Epithelial cell of esophagus (primary cell): Measurements from ENCODE around the gene SNX20.

Source experiments
- DNase-seq: peaks from one replicate; pipeline ENCODE4 v3.0.0; 2010; ENCODE audit warnings: low read depth
- H3K4me3 ChIP-seq: 2 replicates; pipeline ENCODE4 v1.5.1; 2011; ENCODE audit warnings: mild to moderate bottlenecking, low read length, control low read depth
- TF ChIP-seq, protein P1 (sequence below): IDR thresholded peaks from 2 replicates; pipeline ENCODE4 v1.5.1; 2011; ENCODE audit warnings: low read depth, mild to moderate bottlenecking, low read length, control low read depth, inconsistent platforms; ENCODE audit not compliant: insufficient read depth; ENCODE audit errors: missing control alignments

Gene SNX20, protein sequence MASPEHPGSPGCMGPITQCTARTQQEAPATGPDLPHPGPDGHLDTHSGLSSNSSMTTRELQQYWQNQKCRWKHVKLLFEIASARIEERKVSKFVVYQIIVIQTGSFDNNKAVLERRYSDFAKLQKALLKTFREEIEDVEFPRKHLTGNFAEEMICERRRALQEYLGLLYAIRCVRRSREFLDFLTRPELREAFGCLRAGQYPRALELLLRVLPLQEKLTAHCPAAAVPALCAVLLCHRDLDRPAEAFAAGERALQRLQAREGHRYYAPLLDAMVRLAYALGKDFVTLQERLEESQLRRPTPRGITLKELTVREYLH

DNA sequence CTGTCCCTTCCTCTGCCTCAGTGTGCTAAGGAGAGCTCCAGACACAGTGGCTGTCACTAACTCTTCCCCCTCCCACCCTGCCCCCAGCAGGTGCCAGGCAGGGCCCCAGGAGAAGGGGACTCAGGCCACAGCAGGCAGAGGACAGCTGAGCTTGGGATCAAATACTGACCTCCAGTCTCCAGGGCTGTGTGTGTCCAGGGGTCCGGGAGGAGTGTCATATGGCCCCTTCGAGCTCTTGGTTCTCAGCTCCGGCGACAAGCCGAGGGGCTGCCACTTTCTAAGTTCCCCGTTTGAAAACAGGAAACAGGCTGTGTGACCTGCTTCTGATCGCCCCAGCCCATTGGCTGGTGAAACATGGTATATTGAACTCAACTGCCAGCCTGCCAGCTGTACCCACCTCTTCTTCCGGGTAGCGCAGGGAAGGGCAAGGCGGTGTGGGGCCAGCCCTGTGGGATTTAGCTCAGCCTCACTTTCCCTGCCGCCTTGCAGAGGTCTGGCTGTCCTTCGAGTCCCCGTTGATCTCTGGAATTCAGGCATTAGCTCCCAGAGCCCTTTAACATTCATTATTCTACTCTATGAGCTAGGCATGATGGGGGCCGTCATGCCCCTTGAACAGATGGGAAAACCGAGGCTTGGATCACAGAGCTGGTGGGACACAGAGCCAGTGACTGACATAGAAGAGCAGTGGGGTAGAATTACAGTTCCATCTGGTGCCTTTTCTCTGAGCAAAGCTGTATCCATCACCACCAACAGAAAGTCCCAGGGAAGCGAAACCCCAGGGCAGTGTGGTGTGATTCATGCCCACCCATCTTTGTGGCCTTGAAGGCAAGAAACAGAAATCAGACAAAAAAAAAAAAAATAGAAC lies at the start of gene SNX20:
TSS of gene SNX20 (minus strand) at position 292 of the 865 bp plus-strand sequence. CDS start 3,786 bp downstream, outside the sequence.
- DNase-seq: no peak
- no peak within 1 kb of the TSS for H3K4me3 ChIP-seq
- TF ChIP-seq, protein P1, sequence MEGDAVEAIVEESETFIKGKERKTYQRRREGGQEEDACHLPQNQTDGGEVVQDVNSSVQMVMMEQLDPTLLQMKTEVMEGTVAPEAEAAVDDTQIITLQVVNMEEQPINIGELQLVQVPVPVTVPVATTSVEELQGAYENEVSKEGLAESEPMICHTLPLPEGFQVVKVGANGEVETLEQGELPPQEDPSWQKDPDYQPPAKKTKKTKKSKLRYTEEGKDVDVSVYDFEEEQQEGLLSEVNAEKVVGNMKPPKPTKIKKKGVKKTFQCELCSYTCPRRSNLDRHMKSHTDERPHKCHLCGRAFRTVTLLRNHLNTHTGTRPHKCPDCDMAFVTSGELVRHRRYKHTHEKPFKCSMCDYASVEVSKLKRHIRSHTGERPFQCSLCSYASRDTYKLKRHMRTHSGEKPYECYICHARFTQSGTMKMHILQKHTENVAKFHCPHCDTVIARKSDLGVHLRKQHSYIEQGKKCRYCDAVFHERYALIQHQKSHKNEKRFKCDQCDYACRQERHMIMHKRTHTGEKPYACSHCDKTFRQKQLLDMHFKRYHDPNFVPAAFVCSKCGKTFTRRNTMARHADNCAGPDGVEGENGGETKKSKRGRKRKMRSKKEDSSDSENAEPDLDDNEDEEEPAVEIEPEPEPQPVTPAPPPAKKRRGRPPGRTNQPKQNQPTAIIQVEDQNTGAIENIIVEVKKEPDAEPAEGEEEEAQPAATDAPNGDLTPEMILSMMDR: no peak

DNA sequence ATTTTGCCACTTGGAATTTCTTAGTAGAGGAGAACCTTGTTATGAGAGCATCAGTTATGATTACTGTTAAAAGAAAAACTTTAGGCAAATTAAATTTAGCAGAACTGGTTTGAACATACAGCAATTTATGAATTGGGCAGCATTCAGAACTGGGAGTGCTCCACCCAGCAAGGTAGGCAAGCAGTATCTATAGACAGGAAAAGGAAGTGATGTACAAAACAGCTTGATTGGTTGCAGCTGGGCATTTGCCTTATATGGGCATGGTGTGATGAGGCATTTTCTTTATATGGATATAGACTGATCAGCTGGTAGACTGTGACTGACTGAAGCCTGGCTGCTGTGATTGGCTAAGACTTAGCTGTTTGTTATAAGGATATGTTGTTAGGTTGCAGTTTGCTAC lies 43.2 kb upstream of the SNX20 start:
- no peak for DNase-seq
- H3K4me3 ChIP-seq: no peak overlapping the region
- TF ChIP-seq, protein P1: no peak

DNA sequence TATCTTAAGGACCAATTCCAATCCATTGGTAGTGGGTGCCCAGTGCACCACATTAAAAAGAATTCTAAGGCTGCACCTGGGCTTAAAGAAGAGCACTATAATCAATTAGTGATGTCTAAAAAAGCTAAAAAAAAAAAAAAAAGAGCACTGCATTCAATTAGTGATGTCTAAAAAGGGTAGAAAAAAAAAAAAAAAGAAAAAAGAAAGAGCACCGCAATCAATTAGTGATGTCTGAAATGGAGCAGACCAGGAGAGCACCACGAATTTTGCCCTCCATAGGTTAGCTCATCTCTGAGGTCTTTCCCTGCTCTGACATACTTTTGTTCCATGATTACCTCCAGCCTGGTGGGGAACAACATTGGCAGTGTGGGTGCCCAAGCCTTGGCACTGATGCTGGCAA lies 41.8 kb upstream of the SNX20 start:
- H3K4me3 ChIP-seq: no peak overlapping the region
- no peak for DNase-seq
- TF ChIP-seq, protein P1: no peak

DNA sequence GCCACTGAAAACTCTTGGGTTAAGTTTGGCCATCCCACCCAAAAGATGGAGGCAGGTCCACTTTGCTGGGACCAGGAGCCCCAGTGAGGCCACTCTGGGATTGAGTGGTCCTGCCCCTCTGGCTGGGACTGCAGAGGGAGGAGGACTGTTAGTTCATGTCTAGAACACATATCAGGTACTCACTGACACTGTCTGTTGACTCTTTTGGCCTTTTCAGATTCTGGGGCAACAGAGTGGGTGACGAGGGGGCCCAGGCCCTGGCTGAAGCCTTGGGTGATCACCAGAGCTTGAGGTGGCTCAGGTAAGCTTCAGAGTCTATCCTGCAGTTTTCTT lies 41.3 kb upstream of the SNX20 start:
- no peak overlapping the region for H3K4me3 ChIP-seq
- TF ChIP-seq, protein P1: no peak
- DNase-seq: no peak

DNA sequence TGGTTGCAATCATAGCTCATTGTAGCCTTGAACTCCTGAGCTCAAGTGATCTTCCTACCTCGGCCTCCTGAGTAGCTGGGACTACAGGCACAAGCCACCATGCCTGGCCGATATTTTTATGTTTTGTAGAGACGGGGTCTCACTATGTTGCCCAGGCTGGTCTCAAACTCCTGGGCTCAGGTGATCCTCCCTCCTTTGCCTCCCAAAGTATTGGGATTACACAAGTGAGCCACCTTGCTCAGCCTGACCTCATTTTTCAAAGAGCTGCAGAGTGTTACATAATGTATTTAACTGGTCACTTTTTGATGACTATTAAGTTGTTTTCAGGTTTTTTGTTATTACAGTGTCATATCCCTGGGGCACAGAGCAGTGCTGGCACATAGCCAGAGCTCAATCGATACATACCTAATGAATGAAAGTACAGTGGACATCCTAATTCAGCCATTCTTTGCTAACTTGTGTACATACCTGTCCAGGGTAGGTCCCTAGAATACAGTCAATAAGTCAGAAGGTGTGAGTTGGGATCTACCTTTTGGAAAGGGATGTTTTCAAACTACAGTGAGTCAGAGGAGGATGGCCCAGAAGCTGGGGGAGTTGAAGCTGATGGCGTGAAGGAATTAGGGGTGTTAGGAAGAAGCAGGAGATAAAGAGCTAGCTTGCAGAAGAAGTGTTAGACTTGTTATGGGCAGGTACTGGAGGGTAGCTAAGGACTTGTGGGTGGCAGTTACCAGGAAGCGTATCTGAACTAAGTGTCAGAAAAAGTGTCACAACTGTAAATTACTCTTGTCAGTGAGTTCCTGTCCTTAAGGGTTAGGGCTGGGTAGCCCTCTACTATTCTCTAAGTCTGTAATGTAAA lies 40.7 kb upstream of the SNX20 start:
- H3K4me3 ChIP-seq: no peak overlapping the region
- TF ChIP-seq, protein P1: no peak
- DNase-seq: peak; percentile 49

DNA sequence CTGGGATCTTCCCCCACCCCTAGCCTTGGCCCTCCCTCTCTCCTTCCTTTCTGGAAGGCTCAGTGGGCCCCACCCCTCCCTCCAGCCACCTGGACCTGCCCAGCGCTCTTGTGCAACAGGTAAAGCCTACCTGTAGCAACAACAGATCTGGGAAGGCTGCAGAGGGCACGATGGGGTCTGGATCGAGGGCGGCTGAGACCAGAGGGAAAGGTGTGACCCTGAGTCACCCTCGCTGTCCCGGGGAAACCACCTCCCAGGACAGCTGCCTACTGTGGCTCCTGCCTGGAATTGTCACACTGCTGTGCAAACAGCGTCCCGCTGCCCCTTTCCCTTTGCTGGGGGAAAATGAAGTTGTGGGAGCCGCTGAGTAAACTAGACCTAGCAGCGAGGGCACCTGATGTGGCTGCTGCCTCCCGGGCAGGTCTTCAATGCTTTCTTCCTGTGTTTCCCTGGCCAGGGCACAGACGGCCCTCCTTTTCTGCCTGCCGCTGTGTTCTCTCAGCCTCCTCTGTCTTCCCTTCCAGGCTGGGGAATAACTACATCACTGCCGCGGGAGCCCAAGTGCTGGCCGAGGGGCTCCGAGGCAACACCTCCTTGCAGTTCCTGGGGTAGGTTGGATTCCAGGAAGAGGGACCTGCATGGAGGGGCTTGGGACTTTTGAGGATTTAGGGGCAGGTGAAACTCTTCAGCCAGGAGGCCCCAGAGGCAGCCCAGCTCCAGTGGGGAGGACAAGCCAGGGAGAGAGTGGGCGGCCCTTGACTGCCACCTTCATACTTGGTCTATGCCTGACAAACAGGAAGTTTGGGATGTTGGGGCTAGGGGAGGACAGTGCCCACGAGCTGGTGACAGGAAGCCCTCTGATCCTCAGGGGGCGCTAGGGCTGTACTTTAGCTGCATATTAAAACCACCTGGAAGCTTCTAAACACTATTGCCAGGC lies 38.6 kb upstream of the SNX20 start:
- H3K4me3 ChIP-seq: peak overlapping the region; percentile 7
- TF ChIP-seq, protein P1: no peak
- DNase-seq: no peak
